Mesendoderm (in vitro differentiated cells): ENCODE data around the gene DYTN.

Experiments used
- DNase-seq: peaks from one replicate; pipeline ENCODE4 v3.0.0; 2013
- H2AK5ac ChIP-seq: 2 replicates; pipeline ENCODE4 v1.6.1; 2013; ENCODE audit warnings: low read length, inconsistent platforms
- H2BK120ac ChIP-seq: 2 replicates; pipeline ENCODE4 v1.6.1; 2013; ENCODE audit warnings: low read depth, mild to moderate bottlenecking, low read length, moderate library complexity, mixed read lengths
- H2BK15ac ChIP-seq: replicated peaks from 2 replicates; pipeline ENCODE4 v1.6.1; 2013; ENCODE audit warnings: low read depth, mild to moderate bottlenecking, moderate library complexity
- H2BK5ac ChIP-seq: 2 replicates; pipeline ENCODE4 v1.6.1; 2013; ENCODE audit warnings: low read length, inconsistent platforms
- H3K18ac ChIP-seq: 2 replicates; pipeline ENCODE4 v1.6.1; 2013; ENCODE audit warnings: mild to moderate bottlenecking, low read length, mixed read lengths
- H3K23ac ChIP-seq: one replicate; pipeline ENCODE4 v1.6.1; 2013; ENCODE audit warnings: low read length
- H3K27ac ChIP-seq: 2 replicates; pipeline ENCODE4 v1.5.1; 2013; ENCODE audit warnings: low read depth, mild to moderate bottlenecking, inconsistent platforms, low read length, moderate library complexity
- H3K27me3 ChIP-seq: 2 replicates; pipeline ENCODE4 v1.6.1; 2013; ENCODE audit warnings: low read length, control low read depth, mild to moderate bottlenecking, inconsistent platforms; ENCODE audit not compliant: insufficient read depth, poor library complexity
- H3K36me3 ChIP-seq: 2 replicates; pipeline ENCODE4 v1.6.1; 2013; ENCODE audit warnings: low read length, inconsistent platforms; ENCODE audit not compliant: control insufficient read depth, insufficient read depth
- H3K4ac ChIP-seq: one replicate; pipeline ENCODE4 v1.6.1; 2013; ENCODE audit warnings: low read depth, mild to moderate bottlenecking, low read length, moderate library complexity
- H3K4me1 ChIP-seq: 2 replicates; pipeline ENCODE4 v1.6.1; 2013; ENCODE audit warnings: low read depth, low read length, inconsistent platforms; ENCODE audit not compliant: control insufficient read depth
- H3K4me2 ChIP-seq: 2 replicates; pipeline ENCODE4 v1.6.1; 2013; ENCODE audit warnings: low read length
- H3K4me3 ChIP-seq: 2 replicates; pipeline ENCODE4 v1.5.1; 2013; ENCODE audit warnings: mild to moderate bottlenecking, low read length
- H3K56ac ChIP-seq: one replicate; pipeline ENCODE4 v1.6.1; 2013; ENCODE audit warnings: low read length
- H3K79me1 ChIP-seq: 2 replicates; pipeline ENCODE4 v1.6.1; 2013; ENCODE audit warnings: low read length, inconsistent platforms
- H3K79me2 ChIP-seq: 2 replicates; pipeline ENCODE4 v1.6.1; 2013; ENCODE audit warnings: mild to moderate bottlenecking, low read length; ENCODE audit not compliant: control insufficient read depth, insufficient read depth
- H3K9ac ChIP-seq: 2 replicates; pipeline ENCODE4 v1.6.1; 2013; ENCODE audit warnings: low read length, inconsistent platforms
- H4K5ac ChIP-seq: one replicate; pipeline ENCODE4 v1.6.1; 2013; ENCODE audit warnings: low read length
- H4K8ac ChIP-seq: one replicate; pipeline ENCODE4 v1.6.1; 2013; ENCODE audit warnings: low read depth, mild to moderate bottlenecking, control low read depth, low read length, moderate library complexity
- WGBS: extraction: QIAGEN DNeasy Blood & Tissue Kit; methylation state at CpG from one replicate; pipeline ENCODE4 v1.1.7; 2013; ENCODE audit warnings: low lambda C conversion rate, missing lambda C conversion rate; ENCODE audit not compliant: insufficient coverage; ENCODE audit errors: extremely low coverage; 5-methylcytosine and 5-hydroxymethylcytosine counted together

Gene DYTN

DNA sequence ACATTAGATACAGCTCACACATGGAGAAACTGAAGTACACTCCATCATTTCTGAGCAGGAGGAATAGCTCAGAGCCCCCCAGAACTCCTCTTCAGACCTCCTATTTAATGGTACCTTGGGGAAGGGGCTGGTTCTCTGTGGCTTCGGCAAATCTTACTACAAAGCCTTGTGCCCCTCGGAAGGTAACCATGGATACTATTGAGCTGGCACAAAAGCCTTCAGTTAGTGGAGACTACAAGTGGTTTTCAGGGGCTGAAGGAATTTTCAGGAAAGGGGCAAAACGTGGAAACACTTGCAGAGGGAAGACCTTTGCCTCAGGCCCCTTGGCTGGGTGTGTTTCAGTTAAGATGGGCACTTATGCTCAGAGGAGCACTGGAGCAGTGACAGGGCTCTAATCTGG is 77.0 kb downstream of the DYTN start:
- Histone ChIP-seq H3K27me3 (peaks cover 13% of the 10 kb centered on the region), H4K8ac (no peak overlapping the region), H3K9ac (no peak overlapping the region), H2AK5ac (no peak overlapping the region), H4K5ac (no peak overlapping the region), H3K4me2 (no peak overlapping the region), H2BK5ac (no peak overlapping the region), H3K79me1 (no peaks in the 10 kb centered on the region), H3K23ac (no peak overlapping the region), H3K36me3 (no peaks in the 10 kb centered on the region), H2BK120ac (no peak overlapping the region), H3K56ac (no peak overlapping the region), H3K4ac (no peak overlapping the region), H2BK15ac (no peak overlapping the region), H3K79me2 (no peaks in the 10 kb centered on the region), H3K4me3 (no peak overlapping the region), H3K4me1 (no peaks in the 10 kb centered on the region), H3K27ac (no peak overlapping the region), H3K18ac (no peak overlapping the region)
- WGBS = no CpG with 5 or more reads among the region's 3 CpGs
- no peak for DNase-seq

DNA sequence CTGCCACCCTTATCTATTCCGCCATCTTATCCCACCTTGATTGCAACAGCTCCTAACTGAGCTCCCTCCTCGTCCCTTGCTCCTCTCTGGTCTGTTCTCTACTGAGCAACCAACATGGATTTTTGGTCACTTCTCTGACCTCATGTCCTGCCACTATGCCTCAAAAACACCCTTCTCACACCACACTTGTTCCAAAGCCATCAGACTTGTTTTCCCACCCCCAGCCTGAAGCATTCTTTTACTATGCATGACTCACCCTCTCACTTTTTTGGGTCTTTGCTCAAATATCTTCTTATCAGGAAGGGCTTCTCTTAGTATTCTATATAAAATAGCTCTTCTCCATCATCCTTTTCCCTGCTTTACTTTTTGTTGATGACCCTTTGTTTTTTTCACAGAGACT is 78.6 kb downstream of the DYTN start:
- Histone ChIP-seq H4K8ac (no peak overlapping the region), H3K79me2 (no peaks in the 10 kb centered on the region), H3K4ac (no peak overlapping the region), H3K4me3 (no peak overlapping the region), H3K79me1 (no peaks in the 10 kb centered on the region), H2BK120ac (no peak overlapping the region), H2AK5ac (no peak overlapping the region), H3K36me3 (no peaks in the 10 kb centered on the region), H4K5ac (no peak overlapping the region), H2BK5ac (no peak overlapping the region), H3K23ac (no peak overlapping the region), H2BK15ac (no peak overlapping the region), H3K4me1 (no peaks in the 10 kb centered on the region), H3K27ac (no peak overlapping the region), H3K56ac (no peak overlapping the region), H3K9ac (no peak overlapping the region), H3K18ac (no peak overlapping the region), H3K4me2 (no peak overlapping the region), H3K27me3 (peaks cover 13% of the 10 kb centered on the region)
- DNase-seq = no peak
- WGBS = no CpG with 5 or more reads among the region's 2 CpGs

DNA sequence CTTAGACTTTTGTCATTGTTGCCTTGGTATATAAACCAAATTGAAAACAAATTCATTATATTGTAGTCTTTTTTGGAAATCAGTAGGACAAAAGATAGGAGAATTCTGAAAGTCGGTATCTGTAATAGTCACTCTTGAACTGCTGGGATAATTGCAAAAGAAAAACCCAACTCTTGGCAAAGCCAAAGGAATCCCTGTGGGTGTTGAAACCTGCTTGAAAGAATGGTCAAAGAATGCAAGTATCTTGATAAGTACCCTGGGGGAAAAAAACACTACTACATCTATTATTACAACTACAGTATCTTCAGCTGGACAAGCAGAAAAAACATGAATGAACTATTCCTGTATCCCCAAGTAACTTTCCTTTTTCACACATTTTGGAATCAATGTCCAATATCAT is 83.2 kb downstream of the DYTN start:
- Histone ChIP-seq H3K79me2 (no peaks in the 10 kb centered on the region), H3K4ac (no peak overlapping the region), H4K8ac (no peak overlapping the region), H3K27me3 (no peaks in the 10 kb centered on the region), H2BK15ac (no peak overlapping the region), H4K5ac (no peak overlapping the region), H3K4me1 (no peaks in the 10 kb centered on the region), H3K56ac (no peak overlapping the region), H3K27ac (no peak overlapping the region), H3K4me3 (no peak overlapping the region), H3K18ac (no peak overlapping the region), H3K36me3 (no peaks in the 10 kb centered on the region), H2BK5ac (no peak overlapping the region), H3K23ac (no peak overlapping the region), H2BK120ac (no peak overlapping the region), H3K79me1 (no peaks in the 10 kb centered on the region), H3K4me2 (no peak overlapping the region), H3K9ac (no peak overlapping the region), H2AK5ac (no peak overlapping the region)
- no peak for DNase-seq
- no CpG with 5 or more reads among the region's 1 CpG for WGBS

DNA sequence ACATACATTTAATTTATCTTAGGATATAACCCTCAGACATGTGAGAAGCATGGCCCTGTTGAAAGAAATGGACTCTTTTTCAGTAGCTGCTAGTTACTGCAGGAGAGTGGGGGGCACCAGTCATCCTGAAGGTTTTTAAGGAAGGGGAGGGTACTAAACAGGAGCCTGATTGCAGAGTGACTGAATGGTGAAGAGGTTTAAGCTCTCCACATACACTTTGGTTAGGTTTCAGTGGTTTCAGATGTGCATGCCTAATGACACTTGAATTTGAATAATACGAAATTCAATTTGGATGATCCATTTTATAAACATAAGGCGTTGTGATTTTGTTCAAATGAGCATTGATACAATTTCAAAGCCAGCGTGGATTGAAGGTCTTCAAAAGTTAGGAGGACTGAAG is 86.9 kb downstream of the DYTN start:
- Histone ChIP-seq H3K9ac (no peak overlapping the region), H3K79me2 (no peaks in the 10 kb centered on the region), H3K4me1 (no peaks in the 10 kb centered on the region), H3K27ac (no peak overlapping the region), H2BK120ac (no peak overlapping the region), H3K23ac (no peak overlapping the region), H3K4me3 (no peak overlapping the region), H3K27me3 (no peaks in the 10 kb centered on the region), H3K4ac (no peak overlapping the region), H3K79me1 (no peaks in the 10 kb centered on the region), H2BK15ac (no peak overlapping the region), H3K18ac (no peak overlapping the region), H2BK5ac (no peak overlapping the region), H4K5ac (no peak overlapping the region), H4K8ac (no peak overlapping the region), H3K4me2 (no peak overlapping the region), H2AK5ac (no peak overlapping the region), H3K56ac (no peak overlapping the region), H3K36me3 (no peaks in the 10 kb centered on the region)
- no CpG with 5 or more reads among the region's 3 CpGs for WGBS
- no peak for DNase-seq

DNA sequence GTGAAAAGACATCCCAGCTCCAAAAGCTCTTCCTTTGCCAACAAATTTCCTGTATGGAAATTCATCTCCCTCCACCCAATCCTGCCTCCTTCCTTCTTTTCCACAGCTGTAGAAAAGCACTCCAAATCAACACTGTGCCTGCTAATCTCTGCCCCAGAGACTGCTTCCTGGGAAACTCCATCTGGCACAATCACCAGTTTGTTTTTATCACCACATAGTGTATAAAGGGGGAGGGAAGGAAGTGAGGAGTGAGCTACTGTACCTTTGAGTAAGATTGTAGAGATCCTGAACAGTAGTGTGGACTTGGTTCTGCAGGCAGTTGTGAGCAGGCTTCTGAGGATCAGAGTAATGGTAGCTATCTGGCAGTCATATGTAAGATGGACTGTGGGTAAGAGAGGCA is 90.6 kb downstream of the DYTN start:
- Histone ChIP-seq H2AK5ac (no peak overlapping the region), H4K5ac (no peak overlapping the region)

DNA sequence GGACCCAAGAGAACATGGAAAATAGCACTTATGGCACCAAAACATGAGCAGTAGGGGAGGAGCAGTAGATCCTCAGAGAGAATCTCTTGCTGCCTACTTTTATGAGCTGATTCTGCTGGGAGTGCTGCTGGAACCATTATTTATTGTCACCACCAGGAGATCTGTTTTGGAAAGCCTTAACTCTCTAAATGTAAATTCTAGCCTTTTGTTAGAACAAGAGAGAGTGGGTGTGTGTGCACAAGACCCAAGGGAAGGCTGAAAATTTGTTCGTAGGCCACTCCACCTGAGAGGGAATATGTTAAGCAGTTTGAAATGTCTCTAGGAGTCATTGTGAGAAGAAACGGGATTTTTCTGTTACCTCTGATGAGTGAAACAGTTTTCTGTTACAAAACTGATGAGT is 92.1 kb downstream of the DYTN start:
- H3K27me3 ChIP-seq = no peaks in the 10 kb centered on the region
- H3K9ac ChIP-seq = no peak overlapping the region
- no peak overlapping the region for H3K56ac ChIP-seq
- no peak overlapping the region for H3K18ac ChIP-seq
- WGBS = no CpG with 5 or more reads among the region's 2 CpGs
- H3K27ac ChIP-seq = no peak overlapping the region
- no peak overlapping the region for H3K4me2 ChIP-seq
- H3K4ac ChIP-seq = no peak overlapping the region
- DNase-seq = no peak
- H3K79me1 ChIP-seq = no peaks in the 10 kb centered on the region
- no peak overlapping the region for H2AK5ac ChIP-seq
- no peak overlapping the region for H3K4me3 ChIP-seq
- no peaks in the 10 kb centered on the region for H3K79me2 ChIP-seq
- H2BK5ac ChIP-seq = no peak overlapping the region
- H4K5ac ChIP-seq = no peak overlapping the region
- no peak overlapping the region for H4K8ac ChIP-seq
- no peaks in the 10 kb centered on the region for H3K36me3 ChIP-seq
- H2BK120ac ChIP-seq = no peak overlapping the region
- no peak overlapping the region for H2BK15ac ChIP-seq
- H3K4me1 ChIP-seq = no peaks in the 10 kb centered on the region
- no peak overlapping the region for H3K23ac ChIP-seq

More for the DNA sequence above, 90.6 kb downstream of the DYTN start:
- Histone ChIP-seq H3K18ac (no peak overlapping the region), H3K4me2 (no peak overlapping the region), H4K8ac (no peak overlapping the region), H3K9ac (no peak overlapping the region), H3K56ac (no peak overlapping the region), H3K36me3 (no peaks in the 10 kb centered on the region), H2BK120ac (no peak overlapping the region), H3K4me1 (no peaks in the 10 kb centered on the region), H3K79me2 (no peaks in the 10 kb centered on the region), H3K4me3 (no peak overlapping the region), H2BK5ac (no peak overlapping the region), H3K27me3 (no peaks in the 10 kb centered on the region), H3K23ac (no peak overlapping the region), H3K27ac (no peak overlapping the region), H3K79me1 (no peaks in the 10 kb centered on the region), H2BK15ac (no peak overlapping the region), H3K4ac (no peak overlapping the region)
- no peak for DNase-seq
